Mucosa of stomach (tissue), 1 donor: Measurements from ENCODE around the gene FAM227B.

Experiments used
- H3K27me3 ChIP-seq: one replicate; pipeline ENCODE4 v1.7.0; 2013; ENCODE audit warnings: mild to moderate bottlenecking, low read length; ENCODE audit not compliant: control insufficient read depth, insufficient read depth
- H3K36me3 ChIP-seq: one replicate; pipeline ENCODE4 v1.7.0; 2013; ENCODE audit warnings: low read length; ENCODE audit not compliant: control insufficient read depth, insufficient read depth
- H3K4me1 ChIP-seq: one replicate; pipeline ENCODE4 v1.7.0; 2013; ENCODE audit warnings: mild to moderate bottlenecking, low read length; ENCODE audit not compliant: control insufficient read depth, insufficient read depth
- H3K4me3 ChIP-seq: one replicate; pipeline ENCODE4 v1.7.0; 2013; ENCODE audit warnings: low read length
- H3K9ac ChIP-seq: one replicate; pipeline ENCODE4 v1.7.0; 2013; ENCODE audit warnings: mild to moderate bottlenecking, low read length, moderate library complexity
- H3K9me3 ChIP-seq: one replicate; pipeline ENCODE4 v1.7.0; 2013; ENCODE audit warnings: mild to moderate bottlenecking, low read length, moderate library complexity; ENCODE audit not compliant: control insufficient read depth
- donor health status: Pancreatic carcinoma.

FAM227B gene

DNA sequence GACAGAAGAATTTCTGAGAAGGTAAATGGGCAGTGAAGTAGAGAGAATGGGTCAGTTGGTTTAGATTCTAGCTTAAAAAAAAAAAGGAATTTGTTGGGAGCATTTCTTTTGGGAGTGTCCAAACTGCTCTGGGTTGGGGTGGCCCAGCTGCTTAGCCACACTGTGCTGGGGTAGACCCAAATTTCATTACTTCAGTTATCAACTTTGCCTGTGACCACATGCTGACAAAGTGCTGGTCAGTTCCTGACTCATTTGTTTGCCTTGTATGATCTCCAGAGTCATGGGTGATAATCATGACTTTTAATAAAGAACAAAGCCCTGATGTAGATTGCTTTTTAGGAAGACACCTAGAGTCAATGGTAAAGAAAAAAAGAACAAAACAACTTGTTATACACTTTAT is 319.1 kb downstream of the FAM227B start:
- no peaks in the 10 kb centered on the region for H3K27me3 ChIP-seq
- no peak overlapping the region for H3K9ac ChIP-seq
- H3K4me1 ChIP-seq = peaks cover 5% of the 10 kb centered on the region
- H3K4me3 ChIP-seq = no peak overlapping the region
- H3K36me3 ChIP-seq = peaks cover 7% of the 10 kb centered on the region
- no peaks in the 10 kb centered on the region for H3K9me3 ChIP-seq

DNA sequence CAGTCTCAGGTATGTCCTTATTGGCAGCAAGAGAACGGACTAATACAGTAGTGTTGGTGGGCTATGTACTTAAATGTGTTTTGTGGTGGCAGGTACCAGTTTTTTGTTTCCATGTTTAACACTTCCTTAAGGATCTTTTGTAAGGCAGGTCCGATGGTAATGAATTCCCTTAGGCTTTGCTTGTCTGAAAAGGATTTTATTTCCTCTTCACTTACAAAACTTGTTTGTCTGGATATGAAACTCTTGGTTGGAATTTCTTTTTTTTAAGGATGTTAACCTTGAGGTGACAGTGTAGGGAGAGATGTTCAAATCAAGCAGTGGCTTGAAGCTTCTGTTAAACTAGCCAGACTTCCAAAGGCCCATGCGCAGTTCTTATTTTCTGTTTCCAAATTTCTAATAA is 319.8 kb downstream of the FAM227B start:
- H3K27me3 ChIP-seq = no peaks in the 10 kb centered on the region
- no peaks in the 10 kb centered on the region for H3K9me3 ChIP-seq
- no peak overlapping the region for H3K9ac ChIP-seq
- peaks cover 7% of the 10 kb centered on the region for H3K36me3 ChIP-seq
- no peak overlapping the region for H3K4me3 ChIP-seq
- peaks cover 5% of the 10 kb centered on the region for H3K4me1 ChIP-seq

DNA sequence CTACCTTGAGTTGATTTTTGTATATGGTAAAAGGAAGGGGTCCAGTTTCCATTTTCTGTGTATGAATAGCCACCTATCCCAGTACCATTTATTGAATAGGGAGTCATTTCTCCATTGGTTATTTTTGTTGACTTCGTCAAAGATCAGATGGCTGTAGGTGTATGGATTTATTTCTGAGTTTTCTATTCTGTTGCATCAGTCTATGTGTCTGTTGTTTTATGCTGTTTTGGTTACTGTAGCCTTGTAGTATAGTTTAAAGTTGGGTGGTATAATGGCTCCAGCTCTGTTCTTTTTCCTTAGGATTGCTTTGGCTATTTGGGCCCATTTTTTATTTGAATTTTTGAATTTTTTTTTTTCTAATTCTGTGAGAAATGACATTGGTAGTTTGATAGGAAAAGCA is 323.0 kb downstream of the FAM227B start:
- Histone ChIP-seq H3K36me3 (no peaks in the 10 kb centered on the region), H3K27me3 (no peaks in the 10 kb centered on the region), H3K9ac (no peak overlapping the region), H3K4me3 (no peak overlapping the region), H3K9me3 (no peaks in the 10 kb centered on the region), H3K4me1 (peaks cover 5% of the 10 kb centered on the region)

GRCh38 chr15:49296258-49296657 is 324.4 kb downstream of the FAM227B start:
- Histone ChIP-seq H3K36me3 (no peaks in the 10 kb centered on the region), H3K9me3 (no peaks in the 10 kb centered on the region), H3K9ac (no peak overlapping the region), H3K4me1 (peaks cover 2% of the 10 kb centered on the region), H3K4me3 (no peak overlapping the region), H3K27me3 (no peaks in the 10 kb centered on the region)

GRCh38 chr15:49293941-49294340 is 326.7 kb downstream of the FAM227B start:
- no peaks in the 10 kb centered on the region for H3K4me1 ChIP-seq
- H3K9me3 ChIP-seq = no peaks in the 10 kb centered on the region
- no peaks in the 10 kb centered on the region for H3K27me3 ChIP-seq
- H3K9ac ChIP-seq = no peak overlapping the region
- no peak overlapping the region for H3K4me3 ChIP-seq
- no peaks in the 10 kb centered on the region for H3K36me3 ChIP-seq

DNA sequence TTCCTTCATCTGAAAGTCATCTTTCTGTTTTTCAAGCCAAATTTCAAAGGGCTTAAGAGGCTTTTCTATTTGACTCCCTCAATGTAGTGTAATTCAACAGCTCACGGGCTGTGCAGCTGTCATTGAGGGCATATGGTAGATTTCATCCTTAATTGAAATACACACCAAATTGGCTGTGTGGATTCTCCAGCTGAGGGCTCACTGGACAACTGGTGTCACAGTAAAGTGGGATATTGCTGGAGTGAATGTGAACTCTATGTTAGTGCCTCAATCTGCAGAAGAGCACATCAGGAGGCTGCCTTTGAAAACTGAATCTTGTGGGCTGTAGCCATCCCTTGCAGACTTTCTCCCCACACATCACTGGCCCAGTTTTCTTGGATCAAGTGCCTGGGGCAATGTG is 330.4 kb downstream of the FAM227B start:
- H3K9me3 ChIP-seq = no peaks in the 10 kb centered on the region
- no peak overlapping the region for H3K9ac ChIP-seq
- H3K4me3 ChIP-seq = no peak overlapping the region
- no peaks in the 10 kb centered on the region for H3K27me3 ChIP-seq
- no peaks in the 10 kb centered on the region for H3K4me1 ChIP-seq
- H3K36me3 ChIP-seq = peaks cover 4% of the 10 kb centered on the region

DNA sequence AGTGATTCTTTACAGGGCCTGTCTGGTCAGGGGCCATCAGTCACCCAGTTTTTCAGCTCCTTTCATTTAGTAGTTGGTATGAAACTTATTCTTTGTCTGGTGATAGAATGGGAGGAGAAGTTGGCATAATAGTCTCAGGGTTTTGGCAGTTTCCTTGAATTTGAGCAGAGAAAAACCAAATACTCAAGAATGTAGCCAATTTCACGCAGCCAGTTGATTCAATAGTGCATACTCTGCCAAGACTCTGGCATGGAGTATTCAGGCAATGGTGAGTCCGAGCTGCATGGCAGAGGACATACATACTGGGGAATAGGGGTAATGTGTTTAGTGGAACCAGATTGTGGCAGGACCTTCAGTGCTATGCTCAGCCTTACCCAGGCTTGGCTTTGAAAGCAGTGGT is 332.2 kb downstream of the FAM227B start:
- no peaks in the 10 kb centered on the region for H3K9me3 ChIP-seq
- H3K9ac ChIP-seq = no peak overlapping the region
- no peaks in the 10 kb centered on the region for H3K4me1 ChIP-seq
- no peaks in the 10 kb centered on the region for H3K27me3 ChIP-seq
- peaks cover 4% of the 10 kb centered on the region for H3K36me3 ChIP-seq
- H3K4me3 ChIP-seq = no peak overlapping the region

DNA sequence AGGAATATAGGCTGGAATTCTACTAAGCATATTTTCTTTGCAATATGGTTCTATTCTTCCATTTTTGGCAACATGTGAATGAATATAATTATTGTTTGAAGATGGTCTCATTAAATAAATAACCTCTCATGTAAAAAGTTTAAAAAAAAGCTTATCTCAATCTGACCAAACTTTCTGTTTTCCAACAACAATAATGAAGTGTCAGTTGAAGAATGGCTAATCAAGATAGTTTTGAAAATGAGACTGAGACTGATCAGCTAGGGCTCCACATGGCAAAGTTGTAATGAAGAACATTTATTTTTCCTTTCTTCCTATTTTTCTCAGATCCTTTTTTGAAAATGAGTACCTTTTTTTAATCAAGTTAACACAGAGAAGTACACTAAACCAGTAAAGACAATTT is 333.1 kb downstream of the FAM227B start:
- Histone ChIP-seq H3K27me3 (no peaks in the 10 kb centered on the region), H3K4me3 (no peak overlapping the region), H3K36me3 (peaks cover 4% of the 10 kb centered on the region), H3K9ac (no peak overlapping the region), H3K9me3 (no peaks in the 10 kb centered on the region), H3K4me1 (no peaks in the 10 kb centered on the region)

- Histone ChIP-seq H3K36me3 (peaks cover 4% of the 10 kb centered on the region), H3K4me3 (no peak overlapping the region), H3K4me1 (no peaks in the 10 kb centered on the region), H3K27me3 (no peaks in the 10 kb centered on the region), H3K9ac (no peak overlapping the region), H3K9me3 (no peaks in the 10 kb centered on the region)
These were observed 333.8 kb downstream of the FAM227B start for GRCh38 chr15:49286649-49287404.

DNA sequence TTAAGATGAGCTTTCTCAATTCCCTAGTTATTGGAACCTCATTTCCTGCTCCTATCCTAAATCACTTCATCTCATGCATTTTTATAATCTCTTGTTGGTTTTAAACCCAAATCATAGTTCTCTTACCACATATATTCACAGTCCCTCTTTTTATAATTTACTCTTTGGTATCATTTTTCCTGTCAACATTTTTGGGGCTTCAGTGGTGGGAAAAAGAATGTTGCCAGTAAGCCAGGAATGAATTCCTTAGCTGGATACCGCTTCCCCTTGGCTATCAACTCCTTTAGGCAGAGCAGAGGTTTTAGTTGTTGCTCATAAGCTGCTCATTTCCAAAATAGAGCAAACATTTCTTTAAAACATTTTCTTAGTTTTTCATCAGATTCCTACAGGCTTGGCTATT is 338.3 kb downstream of the FAM227B start:
- H3K4me3 ChIP-seq = no peak overlapping the region
- H3K9ac ChIP-seq = no peak overlapping the region
- H3K27me3 ChIP-seq = no peaks in the 10 kb centered on the region
- no peaks in the 10 kb centered on the region for H3K9me3 ChIP-seq
- H3K36me3 ChIP-seq = peaks cover 4% of the 10 kb centered on the region
- no peaks in the 10 kb centered on the region for H3K4me1 ChIP-seq

DNA sequence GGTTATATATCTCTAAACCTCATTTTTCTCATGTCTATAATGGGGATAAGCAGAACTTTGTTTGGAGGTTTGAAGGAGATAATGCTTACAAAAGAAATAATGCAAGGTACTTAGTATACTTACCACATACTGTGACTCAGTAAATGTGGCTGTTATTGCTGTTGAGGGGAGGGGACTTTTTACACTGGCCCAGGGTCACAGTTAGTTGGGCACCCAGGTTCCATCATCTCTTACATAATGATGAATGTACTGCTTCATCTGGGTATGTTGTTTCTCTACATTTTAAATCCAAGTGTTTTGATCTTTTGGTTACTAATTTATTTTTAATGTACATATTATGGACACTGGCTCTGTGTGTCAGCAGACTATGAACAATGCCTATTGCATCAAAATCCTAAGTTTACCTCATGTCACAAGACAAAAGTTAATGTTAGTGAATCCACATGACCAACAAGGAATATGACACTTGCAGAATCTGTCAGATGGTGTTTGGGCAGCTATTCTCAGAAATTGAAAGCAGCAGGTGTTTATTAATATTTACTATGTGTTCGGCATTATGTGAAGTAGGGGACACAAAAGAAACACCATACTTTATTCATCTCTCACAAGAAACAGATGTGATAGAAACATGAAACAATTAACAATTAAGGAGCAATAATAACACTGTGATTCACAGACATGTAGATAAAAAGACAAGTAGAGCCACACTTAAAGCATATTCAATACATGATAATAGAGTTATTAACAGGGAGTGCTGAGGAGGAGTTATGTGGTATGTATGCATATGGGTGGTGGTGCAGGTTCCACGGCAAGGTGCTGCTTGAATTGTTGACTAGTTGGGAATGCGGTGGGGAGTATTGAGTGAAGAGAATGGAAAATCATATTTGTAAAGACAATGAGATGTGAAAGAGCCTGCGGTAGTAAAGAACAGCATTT is 340.8 kb downstream of the FAM227B start:
- H3K36me3 ChIP-seq = no peaks in the 10 kb centered on the region
- no peak overlapping the region for H3K4me3 ChIP-seq

DNA sequence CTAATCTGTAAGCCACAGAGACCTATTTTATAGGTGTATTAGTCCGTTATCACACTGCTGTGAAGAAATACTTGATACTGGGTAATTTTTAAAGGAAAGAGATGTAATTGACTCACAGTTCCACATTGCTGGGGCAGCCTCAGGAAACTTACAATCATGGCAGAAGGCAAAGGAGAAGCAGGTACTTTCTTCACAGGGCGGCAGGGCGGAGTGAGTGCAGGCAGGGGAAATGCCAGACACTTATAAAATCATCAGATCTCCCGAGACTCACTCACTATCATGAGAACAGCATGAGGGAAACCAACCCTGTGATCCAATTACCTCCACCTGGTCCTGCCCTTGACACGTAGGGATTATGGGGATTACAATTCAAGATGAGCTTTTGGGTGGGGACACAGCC is 341.9 kb downstream of the FAM227B start:
- Histone ChIP-seq H3K4me3 (no peak overlapping the region), H3K27me3 (no peaks in the 10 kb centered on the region), H3K36me3 (no peaks in the 10 kb centered on the region), H3K9me3 (no peaks in the 10 kb centered on the region), H3K4me1 (no peaks in the 10 kb centered on the region), H3K9ac (no peak overlapping the region)

More for the DNA sequence above, 340.8 kb downstream of the FAM227B start:
- no peaks in the 10 kb centered on the region for H3K9me3 ChIP-seq
- H3K9ac ChIP-seq = no peak overlapping the region
- no peaks in the 10 kb centered on the region for H3K27me3 ChIP-seq
- H3K4me1 ChIP-seq = no peaks in the 10 kb centered on the region
